Panc1 (cell line): ENCODE data around the gene B4GALNT1. TPM values are rescaled to one million over a fixed set of nuclear protein-coding genes. Genes with fewer than 3 reads are reported as not detected.

Experiments
- ATAC-seq: fragments of 200-7000 bp; cut with Tn5 transposase; 2 replicates; pipeline ENCODE4 v1.9.1; 2020; ENCODE audit warnings: mild to moderate bottlenecking, moderate library complexity
- BruUV-seq: library from RNA; stranded (reverse); fragments of 400-500 nt; replicated peaks from 2 replicates; lab custom pipeline; 2021; lab: Mats Ljungman, UMichigan
- CTCF ChIA-PET: fragments of 300-600 bp; sonication (Branson Sonifier 250); formaldehyde crosslinking; loops from one replicate; lab custom pipeline; 2022; ENCODE audit warnings: antibody characterized with exemption; lab: Charles Lee
- POLR2A ChIA-PET: fragments of 300-600 bp; sonication (Branson Sonifier 250); formaldehyde crosslinking; loops from one replicate; lab custom pipeline; 2022; ENCODE audit warnings: antibody characterized with exemption; lab: Charles Lee
- DNase-seq: peaks from one replicate; pipeline ENCODE4 v3.0.0-alpha.2; 2010; ENCODE audit warnings: low read depth, low spot score
- H3K27ac ChIP-seq: 2 replicates; pipeline ENCODE4 v1.5.1; 2011; ENCODE audit warnings: mild to moderate bottlenecking, low read length, inconsistent platforms
- H3K27me3 ChIP-seq: fragments of 200-500 bp; sonication (Bioruptor generic); 2 replicates; pipeline ENCODE4 v1.6.0; 2014; ENCODE audit warnings: low read length, inconsistent platforms; ENCODE audit not compliant: control insufficient read depth, insufficient read depth
- H3K36me3 ChIP-seq: fragments of 200-500 bp; sonication (Bioruptor generic); 2 replicates; pipeline ENCODE4 v1.5.1; 2014; ENCODE audit warnings: inconsistent platforms, mild to moderate bottlenecking, low read length, moderate library complexity; ENCODE audit not compliant: control insufficient read depth, insufficient read depth
- H3K4me1 ChIP-seq: 2 replicates; pipeline ENCODE4 v1.5.1; 2011; ENCODE audit warnings: inconsistent platforms, mild to moderate bottlenecking, low read length, moderate library complexity; ENCODE audit not compliant: control insufficient read depth, insufficient read depth
- H3K4me3 ChIP-seq, 2 experiments: 2 replicates each; pipeline ENCODE4 v1.5.1; 2011 to 2012; ENCODE audit warnings: low read depth in 2 of 2, low read length in 2 of 2, mild to moderate bottlenecking in 2 of 2, inconsistent platforms in 1 of 2, moderate library complexity in 1 of 2
- H3K9me3 ChIP-seq: fragments of 200-500 bp; sonication (Bioruptor generic); 2 replicates; pipeline ENCODE4 v1.5.1; 2014; ENCODE audit warnings: low read depth, mild to moderate bottlenecking, inconsistent platforms, low read length, moderate library complexity; ENCODE audit not compliant: control insufficient read depth, insufficient read depth
- POLR2AphosphoS5 ChIP-seq: IDR thresholded peaks from 2 replicates; pipeline ENCODE4 v1.6.1; 2012; ENCODE audit warnings: mild to moderate bottlenecking, low read depth, low read length, moderate library complexity
- SIN3A ChIP-seq: IDR thresholded peaks from 2 replicates; pipeline ENCODE4 v1.6.1; 2012; ENCODE audit warnings: low read depth, mild to moderate bottlenecking, low read length, moderate library complexity, borderline replicate concordance; ENCODE audit not compliant: insufficient read depth
- TCF7L2 ChIP-seq: IDR thresholded peaks from 2 replicates; pipeline ENCODE4 v1.6.1; 2011; ENCODE audit warnings: mild to moderate bottlenecking, low read depth, low read length, inconsistent platforms
- in situ Hi-C: cut with HindIII; loops from 2 replicates; pipeline ENCODE4 v1.10.0; 2016; ENCODE audit warnings: low sequenced_read_pairs, low pct_unique_long_range_greater_than_20kb
- intact Hi-C: fragments of 100-400 bp; cut with micrococcal nuclease; formaldehyde crosslinking; loops from one replicate; pipeline ENCODE4 v1.10.0; 2022; ENCODE audit not compliant: unreplicated experiment
- total RNA-seq: library from RNA; stranded (reverse); gene quantifications from one replicate; pipeline ENCODE4 v1.2.1, GENCODE V29; 2021; ENCODE audit not compliant: unreplicated experiment
- TF ChIP-seq, protein P1 (sequence below): fragments of 450-650 bp; IDR thresholded peaks from 2 replicates; pipeline ENCODE4 v1.5.1; 2017; ENCODE audit warnings: mild to moderate bottlenecking
- TF ChIP-seq, protein P2 (sequence below), 2 experiments: IDR thresholded peaks; 2 replicates each; pipeline ENCODE4 v1.6.1; 2011 to 2012; ENCODE audit warnings: low read depth in 2 of 2, control low read depth in 1 of 2, low read length in 1 of 2, mild to moderate bottlenecking in 1 of 2, moderate library complexity in 1 of 2; ENCODE audit not compliant: insufficient read depth in 1 of 2

B4GALNT1 gene
- total RNA-seq, 1 experiment from 2014 or later, result 48.6 TPM

DNA sequence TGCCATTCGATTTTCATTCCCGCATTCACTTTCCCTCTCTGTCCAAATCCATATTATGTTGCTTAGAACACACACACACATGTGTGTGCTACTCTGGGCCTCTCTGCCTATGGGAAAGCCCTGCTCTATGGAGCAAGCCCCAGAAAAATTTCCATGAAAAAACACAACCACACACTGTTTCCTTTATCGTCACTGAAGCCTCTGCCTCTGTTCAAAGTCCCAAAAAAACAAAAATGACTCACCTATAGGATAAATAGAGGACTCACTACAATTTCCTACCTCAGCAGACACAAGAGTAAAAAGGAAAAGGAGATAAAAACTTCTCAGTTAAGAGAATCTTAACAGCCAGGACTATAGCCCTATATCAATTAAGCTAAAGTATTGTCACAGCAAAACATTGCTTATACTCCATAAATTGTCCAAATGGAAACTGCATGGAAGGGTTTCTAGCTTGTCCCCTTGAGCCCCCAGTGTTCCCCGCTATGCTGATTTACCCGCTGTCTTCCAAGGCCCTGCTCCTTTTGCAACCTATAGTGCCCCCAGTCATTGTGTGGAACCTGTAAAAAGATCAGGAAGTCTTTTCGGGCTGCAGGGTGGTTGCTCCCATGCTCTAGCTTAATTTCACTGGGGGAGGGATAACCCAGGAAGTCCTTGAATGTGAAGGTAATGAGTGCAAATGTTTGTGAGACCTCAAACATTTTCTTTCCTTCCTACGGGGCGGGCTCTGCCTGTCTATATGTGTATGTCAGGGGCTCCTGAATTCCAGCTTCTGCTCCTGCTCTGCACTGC, 53.1 kb downstream of the B4GALNT1 start:
- Histone ChIP-seq H3K36me3 (no peaks in the 10 kb centered on the region), H3K27me3 (no peaks in the 10 kb centered on the region), H3K9me3 (no peaks in the 10 kb centered on the region), H3K27ac (no peak overlapping the region), H3K4me3 (no peak overlapping the region), H3K4me1 (no peaks in the 10 kb centered on the region)
- ATAC-seq, result no peak
- no peak for DNase-seq
- intact Hi-C loops (loop anchor here (5.0 kb wide), 1 partner anchor 157 kb away; the partner anchor contains the start of gene AGAP2), in situ Hi-C loops (no loop called here)
- POLR2A ChIA-PET, result no interaction called here
- CTCF ChIA-PET, result no interaction called here
- BruUV-seq, result no TSS peak
- TF ChIP-seq, protein P1, sequence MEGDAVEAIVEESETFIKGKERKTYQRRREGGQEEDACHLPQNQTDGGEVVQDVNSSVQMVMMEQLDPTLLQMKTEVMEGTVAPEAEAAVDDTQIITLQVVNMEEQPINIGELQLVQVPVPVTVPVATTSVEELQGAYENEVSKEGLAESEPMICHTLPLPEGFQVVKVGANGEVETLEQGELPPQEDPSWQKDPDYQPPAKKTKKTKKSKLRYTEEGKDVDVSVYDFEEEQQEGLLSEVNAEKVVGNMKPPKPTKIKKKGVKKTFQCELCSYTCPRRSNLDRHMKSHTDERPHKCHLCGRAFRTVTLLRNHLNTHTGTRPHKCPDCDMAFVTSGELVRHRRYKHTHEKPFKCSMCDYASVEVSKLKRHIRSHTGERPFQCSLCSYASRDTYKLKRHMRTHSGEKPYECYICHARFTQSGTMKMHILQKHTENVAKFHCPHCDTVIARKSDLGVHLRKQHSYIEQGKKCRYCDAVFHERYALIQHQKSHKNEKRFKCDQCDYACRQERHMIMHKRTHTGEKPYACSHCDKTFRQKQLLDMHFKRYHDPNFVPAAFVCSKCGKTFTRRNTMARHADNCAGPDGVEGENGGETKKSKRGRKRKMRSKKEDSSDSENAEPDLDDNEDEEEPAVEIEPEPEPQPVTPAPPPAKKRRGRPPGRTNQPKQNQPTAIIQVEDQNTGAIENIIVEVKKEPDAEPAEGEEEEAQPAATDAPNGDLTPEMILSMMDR, result no peak
- TF ChIP-seq POLR2AphosphoS5 (no peak), TCF7L2 (no peak), SIN3A (no peak)
- TF ChIP-seq, protein P2, sequence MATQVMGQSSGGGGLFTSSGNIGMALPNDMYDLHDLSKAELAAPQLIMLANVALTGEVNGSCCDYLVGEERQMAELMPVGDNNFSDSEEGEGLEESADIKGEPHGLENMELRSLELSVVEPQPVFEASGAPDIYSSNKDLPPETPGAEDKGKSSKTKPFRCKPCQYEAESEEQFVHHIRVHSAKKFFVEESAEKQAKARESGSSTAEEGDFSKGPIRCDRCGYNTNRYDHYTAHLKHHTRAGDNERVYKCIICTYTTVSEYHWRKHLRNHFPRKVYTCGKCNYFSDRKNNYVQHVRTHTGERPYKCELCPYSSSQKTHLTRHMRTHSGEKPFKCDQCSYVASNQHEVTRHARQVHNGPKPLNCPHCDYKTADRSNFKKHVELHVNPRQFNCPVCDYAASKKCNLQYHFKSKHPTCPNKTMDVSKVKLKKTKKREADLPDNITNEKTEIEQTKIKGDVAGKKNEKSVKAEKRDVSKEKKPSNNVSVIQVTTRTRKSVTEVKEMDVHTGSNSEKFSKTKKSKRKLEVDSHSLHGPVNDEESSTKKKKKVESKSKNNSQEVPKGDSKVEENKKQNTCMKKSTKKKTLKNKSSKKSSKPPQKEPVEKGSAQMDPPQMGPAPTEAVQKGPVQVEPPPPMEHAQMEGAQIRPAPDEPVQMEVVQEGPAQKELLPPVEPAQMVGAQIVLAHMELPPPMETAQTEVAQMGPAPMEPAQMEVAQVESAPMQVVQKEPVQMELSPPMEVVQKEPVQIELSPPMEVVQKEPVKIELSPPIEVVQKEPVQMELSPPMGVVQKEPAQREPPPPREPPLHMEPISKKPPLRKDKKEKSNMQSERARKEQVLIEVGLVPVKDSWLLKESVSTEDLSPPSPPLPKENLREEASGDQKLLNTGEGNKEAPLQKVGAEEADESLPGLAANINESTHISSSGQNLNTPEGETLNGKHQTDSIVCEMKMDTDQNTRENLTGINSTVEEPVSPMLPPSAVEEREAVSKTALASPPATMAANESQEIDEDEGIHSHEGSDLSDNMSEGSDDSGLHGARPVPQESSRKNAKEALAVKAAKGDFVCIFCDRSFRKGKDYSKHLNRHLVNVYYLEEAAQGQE (IDR thresholded peaks at IDR 0.05; ENCODE audit: insufficient read depth in 1 of 2, low read depth in 2 of 2, low read length in 1 of 2), result no peak

- intact Hi-C loops, result no loop called here
- no peak for DNase-seq
- BruUV-seq, result no TSS peak
- no peaks in the 10 kb centered on the region for H3K36me3 ChIP-seq
- no peak overlapping the region for H3K27ac ChIP-seq
- TF ChIP-seq POLR2AphosphoS5 (no peak), TCF7L2 (no peak), SIN3A (no peak)
- TF ChIP-seq, protein P2 (IDR thresholded peaks at IDR 0.05; ENCODE audit: insufficient read depth in 1 of 2, low read depth in 2 of 2, low read length in 1 of 2), result no peak
- TF ChIP-seq, protein P1, result no peak
- CTCF ChIA-PET, result interaction anchor here (0.6 kb wide), 1 partner anchor 95 kb away, joined by 3 read pairs; no protein-coding TSS in a partner anchor
- no peaks in the 10 kb centered on the region for H3K9me3 ChIP-seq
- POLR2A ChIA-PET, result no interaction called here
- no peak overlapping the region for H3K4me3 ChIP-seq
- H3K27me3 ChIP-seq, result no peaks in the 10 kb centered on the region
- no peaks in the 10 kb centered on the region for H3K4me1 ChIP-seq
- in situ Hi-C loops, result no loop called here
- no peak for ATAC-seq
Measured at GRCh38 chr12:57579011-57579410, 54.0 kb downstream of the B4GALNT1 start.
